ENCODE measurements around the gene TP53RK.

TP53RK gene

DNA sequence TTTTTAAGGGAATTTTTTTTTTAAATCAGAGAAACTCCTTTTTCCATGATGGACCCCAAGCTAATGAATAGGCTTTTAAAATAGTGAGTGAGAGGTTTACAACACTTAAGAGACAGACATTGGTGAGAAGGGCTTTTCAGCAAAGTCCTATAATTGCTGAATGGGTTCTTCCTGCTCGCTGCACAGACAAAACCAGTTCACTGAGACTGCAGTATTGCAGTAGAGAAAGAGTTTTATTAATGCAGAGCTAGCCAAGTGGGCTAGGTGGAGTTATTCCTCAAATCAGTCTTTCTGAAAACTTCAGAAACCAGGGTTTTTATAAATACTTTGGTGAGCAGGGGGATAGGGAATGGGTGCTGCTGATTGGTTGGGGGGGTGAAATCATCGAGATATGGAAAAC, 17.0 kb upstream of the TP53RK start:
- no peak for DNase-seq

GRCh38 chr20:46705378-46705729, 16.1 kb upstream of the TP53RK start:
- DNase-seq: no peak

DNA sequence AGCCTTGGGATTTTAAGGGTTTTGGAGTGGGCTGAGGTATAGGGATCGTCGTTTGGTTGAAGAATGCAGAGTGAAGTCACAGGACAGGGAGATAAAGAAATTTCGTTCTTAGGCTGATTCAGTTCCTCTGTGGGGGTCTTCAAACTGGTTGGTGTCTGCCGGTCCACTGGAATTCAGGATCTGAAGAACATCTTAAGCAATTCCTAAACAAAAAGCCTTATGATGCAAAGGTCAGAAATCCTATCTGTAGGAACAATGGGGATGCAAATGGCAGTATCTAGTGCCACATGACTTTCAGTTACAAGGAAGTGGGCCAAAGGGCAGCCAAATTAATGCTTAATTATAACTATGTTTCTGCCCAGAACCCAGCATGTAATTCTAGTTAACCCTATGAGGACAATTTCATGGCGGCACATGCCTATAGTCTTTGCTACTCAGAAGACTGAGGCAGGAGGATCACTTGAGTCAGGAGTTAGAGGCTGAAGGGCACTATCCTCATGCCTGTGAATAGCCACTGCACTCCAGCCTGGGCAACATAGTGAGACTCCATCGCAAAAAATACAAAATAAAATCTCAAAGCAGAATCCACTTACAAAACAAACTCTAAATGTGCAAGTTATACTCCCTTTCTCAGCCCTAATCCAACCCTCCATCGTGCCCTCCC, 15.6 kb upstream of the TP53RK start:
- DNase-seq: no peak

DNA sequence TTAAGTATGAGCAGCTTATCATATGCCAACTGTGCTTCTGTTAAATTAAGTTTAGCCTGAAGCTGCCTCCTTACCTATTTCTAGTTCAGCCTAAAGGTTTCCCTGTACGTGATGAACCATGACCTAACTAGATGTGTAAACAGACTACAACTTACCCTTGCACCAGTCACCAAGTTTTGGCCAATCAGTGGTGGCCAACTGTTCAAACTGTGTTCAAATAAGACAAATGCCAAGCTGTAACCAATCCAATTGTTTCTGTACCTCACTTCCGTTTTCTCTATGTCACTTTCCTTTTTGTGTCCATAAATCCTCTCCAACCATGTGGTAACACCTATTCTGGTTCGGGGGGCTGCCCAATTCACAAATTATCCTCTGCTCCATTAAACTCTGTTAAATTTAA, 14.2 kb upstream of the TP53RK start:
- no peak for DNase-seq

- DNase-seq: no peak
Measured at GRCh38 chr20:46702447-46703203, 13.4 kb upstream of the TP53RK start.

DNA sequence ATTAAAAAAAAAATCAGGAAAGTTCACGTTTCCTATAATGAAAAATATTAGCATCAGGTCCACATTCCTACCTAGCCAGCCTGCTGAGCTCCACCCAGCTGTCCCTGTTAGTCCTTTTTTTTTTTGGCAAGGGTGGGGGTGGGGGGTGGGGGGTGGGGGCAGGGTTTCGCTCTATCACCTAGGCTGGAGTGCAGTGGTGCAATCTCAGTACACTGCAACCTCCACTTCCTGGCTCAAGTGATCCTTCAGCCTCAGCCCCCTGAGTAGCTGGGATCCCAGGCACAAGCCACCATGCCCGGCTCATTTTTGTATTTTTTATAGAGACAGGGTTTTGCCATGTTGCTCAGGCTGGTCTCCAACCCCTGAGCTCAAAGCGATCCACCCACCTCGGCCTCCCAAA, 12.7 kb upstream of the TP53RK start:
- DNase-seq: no peak

GRCh38 chr20:46701556-46701955, 12.3 kb upstream of the TP53RK start:
- no peak for DNase-seq

- DNase-seq: no peak
Measured at GRCh38 chr20:46701057-46701456, 11.8 kb upstream of the TP53RK start.

DNA sequence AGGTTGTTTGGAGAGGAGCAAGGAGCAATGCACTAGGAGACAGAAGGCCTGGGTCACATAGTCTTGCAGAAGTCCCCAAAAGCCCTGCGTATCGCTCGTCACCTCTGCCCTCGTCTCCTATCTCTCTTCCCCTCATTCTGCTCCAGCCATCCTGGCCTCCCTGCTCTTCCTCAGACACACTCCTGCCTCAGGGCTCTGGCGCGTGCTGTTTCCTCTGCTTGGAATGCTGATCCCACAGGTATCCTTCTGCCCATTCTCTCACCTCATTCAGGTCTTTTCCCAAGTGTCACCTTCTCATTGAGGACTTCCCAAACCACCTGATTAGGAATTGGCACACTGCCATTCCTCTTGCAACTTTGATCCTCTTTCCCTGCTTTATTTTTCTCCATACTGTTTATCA, 11.2 kb upstream of the TP53RK start:
- DNase-seq: no peak

DNA sequence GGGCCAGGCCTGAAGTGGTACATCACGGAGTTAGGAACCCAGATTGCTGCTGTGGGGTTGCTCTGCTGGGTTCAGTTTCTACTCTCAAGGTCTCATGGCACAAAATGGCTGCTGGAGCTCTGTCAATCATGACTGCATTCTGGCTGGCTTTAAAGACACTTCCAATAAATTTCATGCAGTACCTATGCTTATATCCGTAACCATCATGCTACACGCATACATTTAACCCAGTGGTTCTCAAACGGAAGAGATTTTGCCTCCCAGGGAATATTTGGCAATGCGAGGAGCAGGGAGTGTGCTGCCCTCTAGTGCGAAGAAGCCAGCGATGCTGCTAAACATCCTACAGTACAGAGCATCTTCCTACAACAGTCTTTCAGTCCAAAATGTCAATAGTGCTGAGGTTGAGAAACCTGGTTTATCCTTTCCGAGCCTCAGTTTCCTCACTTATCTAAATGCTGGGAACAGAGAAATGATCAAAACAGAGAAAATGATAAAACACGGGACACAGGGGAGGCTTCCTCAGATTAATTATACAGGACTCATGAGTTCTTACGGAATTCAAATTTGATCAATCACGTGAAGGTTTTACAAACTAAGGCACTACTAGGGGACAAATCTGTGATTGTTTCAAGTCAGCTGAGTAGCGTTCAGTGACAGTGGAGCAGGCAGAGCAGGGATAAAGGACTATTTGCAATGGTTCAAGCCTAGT, 10.6 kb upstream of the TP53RK start:
- no peak for DNase-seq

DNA sequence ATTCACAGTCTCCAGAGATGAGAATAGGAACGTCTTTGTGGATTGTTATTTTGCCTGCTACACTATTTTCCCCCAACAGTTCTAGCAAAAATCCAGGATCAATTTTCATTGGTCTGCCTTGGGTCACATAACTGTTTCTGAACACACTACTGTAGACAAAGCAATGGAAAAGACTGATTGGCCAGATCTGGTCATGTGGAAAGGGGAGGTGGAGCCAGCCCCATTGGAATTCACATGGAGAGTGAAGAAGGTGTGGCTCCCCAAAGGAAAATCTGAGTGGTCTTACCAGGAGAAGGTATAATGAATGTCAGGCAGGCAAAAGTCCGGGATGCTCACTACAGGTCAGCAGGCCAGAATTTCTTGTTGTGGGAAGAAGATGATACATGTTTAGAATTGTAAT, 9.5 kb upstream of the TP53RK start:
- no peak for DNase-seq

GRCh38 chr20:46696791-46697279, 7.6 kb upstream of the TP53RK start:
- no peak for DNase-seq

DNA sequence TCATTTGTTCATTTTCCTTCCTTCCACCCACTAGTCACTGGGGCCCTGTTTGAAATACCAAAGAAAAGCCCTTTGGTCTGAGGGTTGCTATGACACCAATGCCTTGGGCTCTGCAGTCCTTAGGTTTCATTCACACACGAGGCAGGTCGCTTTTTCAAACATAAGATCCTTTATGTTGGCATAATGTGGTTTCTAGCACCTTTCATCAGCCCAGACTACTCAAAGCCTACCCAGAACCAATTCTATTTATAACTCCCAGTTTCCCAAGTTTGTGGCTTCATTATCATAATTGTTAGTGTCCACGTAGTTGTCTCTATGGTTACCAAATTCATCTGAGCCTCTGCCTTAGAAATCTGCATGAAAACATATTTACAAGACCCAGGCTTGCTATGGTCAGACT, 6.6 kb upstream of the TP53RK start:
- no peak for DNase-seq

- no peak for DNase-seq
Measured at GRCh38 chr20:46694484-46694883, 5.2 kb upstream of the TP53RK start.

- DNase-seq: no peak
Measured at GRCh38 chr20:46691196-46691595, 2.0 kb upstream of the TP53RK start.

GRCh38 chr20:46690219-46691106, 1.2 kb upstream of the TP53RK start:
- DNase-seq: no peak

GRCh38 chr20:46689754-46690085, 476 bp upstream of the TP53RK start:
- DNase-seq: no peak

GRCh38 chr20:46688151-46689081, 828 bp downstream of the TP53RK start:
- no peak for DNase-seq

DNA sequence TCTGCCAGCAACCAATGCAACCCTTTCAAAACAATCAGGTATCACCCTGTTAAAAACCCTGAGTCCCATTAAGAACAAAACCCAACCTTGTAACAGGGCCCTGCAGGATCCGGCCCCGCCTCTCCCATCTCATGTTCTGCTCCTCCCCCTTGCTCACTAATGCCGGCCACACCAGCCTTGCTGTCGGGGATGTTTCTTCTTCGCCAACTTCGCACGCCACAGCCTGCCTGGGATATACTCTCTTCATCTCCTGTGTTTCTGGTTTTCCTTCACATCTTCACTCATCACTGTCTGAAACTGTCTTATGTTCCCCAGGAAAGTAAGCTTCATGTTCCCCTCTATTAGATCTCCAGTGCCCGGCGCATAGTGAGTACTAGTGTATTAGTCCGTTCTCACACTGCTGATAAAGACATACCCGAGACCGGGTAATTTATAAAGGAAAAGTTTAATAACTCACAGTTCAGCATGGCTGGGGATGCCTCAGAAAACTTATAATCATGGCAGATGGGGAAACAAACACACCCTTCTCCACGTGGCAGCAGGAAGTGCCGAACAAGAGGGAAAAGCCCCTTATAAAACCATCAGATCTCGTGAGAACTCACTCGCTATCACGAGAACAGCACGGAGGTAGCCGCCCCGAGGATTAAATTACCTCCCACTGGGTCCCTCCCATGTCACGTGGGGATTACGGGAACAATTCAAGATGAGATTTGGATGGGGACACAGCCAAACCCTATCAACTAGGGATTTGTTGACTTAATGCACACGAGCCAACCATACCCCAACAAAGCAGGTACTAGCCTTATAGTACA, 5.1 kb downstream of the TP53RK start:
- no peak for DNase-seq

GRCh38 chr20:46683668-46683938, 5.6 kb downstream of the TP53RK start:
- DNase-seq: no peak

DNA sequence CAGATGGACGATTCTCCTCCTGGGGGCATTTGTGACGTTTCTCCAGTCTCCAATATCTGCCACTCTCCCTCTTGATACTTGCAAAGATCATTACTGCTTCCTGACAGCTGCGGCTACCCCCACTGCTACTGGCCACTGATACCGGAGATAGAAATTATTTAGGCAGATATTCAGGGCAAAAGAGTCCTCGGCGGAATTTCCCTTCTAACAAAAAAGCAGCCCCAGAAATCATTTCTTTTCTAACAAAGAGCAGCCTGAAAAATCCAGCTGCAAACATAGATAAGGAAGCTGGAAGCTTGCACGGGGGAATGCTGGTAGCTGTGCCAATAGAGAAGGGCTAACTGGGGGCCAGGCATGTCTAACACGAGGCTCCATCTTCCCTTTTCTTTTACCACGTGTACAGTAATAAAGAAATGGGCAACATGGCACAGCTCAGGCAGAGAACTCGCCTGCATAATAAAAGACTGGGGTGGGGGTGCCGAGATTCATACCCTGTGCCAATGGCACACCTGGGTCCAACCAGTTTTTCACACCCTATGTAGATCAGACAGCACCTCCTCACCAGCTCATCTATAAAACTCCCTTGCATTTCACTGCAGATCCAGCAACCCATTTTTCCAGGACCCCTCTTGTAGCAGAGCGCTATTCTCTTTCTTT, 6.1 kb downstream of the TP53RK start:
- DNase-seq: no peak

Measured in cortex of kidney (tissue), 1 donor.